Measurements from ENCODE around the gene UPK3BL2. TPM values are rescaled to one million over a fixed set of nuclear protein-coding genes. Genes with fewer than 3 reads are reported as not detected.

The UPK3BL2 gene, protein sequence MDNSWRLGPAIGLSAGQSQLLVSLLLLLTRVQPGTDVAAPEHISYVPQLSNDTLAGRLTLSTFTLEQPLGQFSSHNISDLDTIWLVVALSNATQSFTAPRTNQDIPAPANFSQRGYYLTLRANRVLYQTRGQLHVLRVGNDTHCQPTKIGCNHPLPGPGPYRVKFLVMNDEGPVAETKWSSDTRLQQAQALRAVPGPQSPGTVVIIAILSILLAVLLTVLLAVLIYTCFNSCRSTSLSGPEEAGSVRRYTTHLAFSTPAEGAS
- 1.1 to 3.8 TPM (median 3.1 TPM) in 5 replicates for total RNA-seq (2022; extraction: Qiagen RNA extraction; ENCODE audit: low read depth)

DNA sequence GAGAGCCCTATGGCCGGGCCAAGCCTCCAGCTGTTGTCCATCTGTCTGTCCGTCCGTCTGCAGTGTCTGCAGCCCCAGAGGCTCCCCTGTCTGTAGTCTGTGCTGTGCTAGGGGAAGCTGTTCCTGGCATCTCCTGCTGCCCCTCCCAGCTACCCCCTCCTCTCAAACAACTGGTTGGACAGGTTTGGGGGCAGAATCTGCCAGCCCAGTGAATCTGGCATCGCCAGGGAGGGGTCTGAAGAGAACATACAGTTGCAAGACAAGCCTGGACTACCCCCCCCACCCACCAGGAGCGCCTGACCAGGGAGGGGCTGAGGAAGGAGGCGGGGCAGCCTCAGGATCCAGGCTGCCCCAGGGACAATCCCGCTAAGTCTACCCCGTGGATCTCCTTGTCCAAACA, at the start of gene UPK3BL2:
Gene UPK3BL2 (minus strand): TSS at position 101 of the 400 bp plus-strand sequence. CDS start 60 bp downstream, at position 41.

DNA sequence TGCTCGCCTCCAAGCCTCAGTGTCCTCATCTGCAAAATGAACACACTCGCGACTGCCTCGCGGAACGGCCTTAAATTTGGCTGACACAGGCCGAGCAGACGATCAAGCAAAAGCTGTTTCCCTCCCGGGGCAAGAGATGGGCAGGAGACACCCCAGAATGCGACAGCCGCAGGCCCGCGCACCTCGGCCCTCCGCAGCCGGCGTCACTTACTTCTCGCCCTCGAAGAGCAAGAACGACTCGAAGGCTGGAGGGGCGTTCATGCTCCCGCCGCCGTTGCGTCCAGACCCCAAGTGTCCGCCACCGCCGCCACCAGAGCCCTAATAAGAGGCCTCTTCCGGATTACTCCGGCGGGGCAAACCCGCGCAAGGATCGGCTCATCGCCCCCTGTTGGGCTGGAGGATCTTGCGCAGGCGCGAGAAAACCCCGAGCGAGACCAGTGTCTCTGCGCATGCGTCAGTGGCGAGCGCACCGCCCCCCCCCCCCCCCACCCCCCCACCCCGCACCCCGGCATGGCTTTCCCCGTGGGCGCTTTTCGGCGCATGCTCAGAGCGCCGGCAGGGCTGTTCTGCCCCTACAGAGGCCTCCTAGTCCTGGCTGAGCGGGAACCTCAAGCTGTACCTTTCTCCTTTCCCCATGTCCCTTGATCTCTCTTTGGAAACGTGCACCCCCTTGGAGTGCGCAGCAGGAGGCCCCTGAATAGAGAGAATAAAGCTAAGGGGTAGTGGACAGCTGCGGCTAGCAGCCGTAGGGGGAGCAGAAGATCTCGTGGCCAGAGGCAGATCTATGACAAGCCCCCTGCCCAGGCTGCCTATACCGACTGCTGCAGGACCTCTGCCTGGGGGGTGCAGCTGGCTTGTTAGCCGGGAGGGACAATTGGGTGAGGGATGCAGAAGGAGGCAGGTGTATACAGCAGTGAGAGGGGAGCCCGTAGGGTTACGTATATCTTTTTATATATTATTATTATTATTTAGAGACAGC, 29.1 kb upstream of the UPK3BL2 start, which contains the start of gene POLR2J3:
Gene POLR2J3 (minus strand): TSS at position 323 of the 979 bp plus-strand sequence. CDS start 62 bp downstream, at position 261.

DNA sequence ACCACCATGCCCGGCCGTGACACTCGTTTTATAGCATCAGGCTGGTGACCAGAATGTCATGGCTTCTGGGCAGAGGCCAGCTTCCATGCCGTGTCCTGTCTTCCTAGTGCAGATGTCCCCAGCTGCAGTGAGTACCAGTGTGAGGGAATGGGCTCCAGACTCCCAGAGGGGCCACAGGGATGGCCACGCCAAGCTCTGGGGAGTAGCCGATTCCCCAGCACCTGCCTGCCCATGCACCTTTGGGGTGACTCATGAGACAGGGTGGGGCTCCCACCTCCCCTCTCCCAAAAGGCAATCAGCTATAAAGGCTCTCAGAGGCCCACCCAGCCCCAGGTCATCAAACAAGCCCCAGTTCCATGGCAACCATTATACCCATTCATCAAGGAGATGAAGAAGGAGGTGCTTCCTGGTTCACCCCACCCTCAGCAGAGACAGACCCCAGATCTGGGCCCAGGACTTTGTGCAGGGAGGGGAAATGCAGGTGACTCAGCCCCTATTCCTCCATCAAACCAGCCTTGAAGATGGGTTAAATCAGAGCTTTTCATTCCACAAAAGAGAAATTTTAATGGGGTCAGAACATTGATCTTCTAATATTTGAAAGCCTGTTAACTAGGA, 7.4 kb upstream of the UPK3BL2 start, which contains the start of gene SPDYE2:
Gene SPDYE2 (plus strand): TSS at position 419 of the 615 bp plus-strand sequence. CDS start 2,030 bp downstream, outside the sequence.

DNA sequence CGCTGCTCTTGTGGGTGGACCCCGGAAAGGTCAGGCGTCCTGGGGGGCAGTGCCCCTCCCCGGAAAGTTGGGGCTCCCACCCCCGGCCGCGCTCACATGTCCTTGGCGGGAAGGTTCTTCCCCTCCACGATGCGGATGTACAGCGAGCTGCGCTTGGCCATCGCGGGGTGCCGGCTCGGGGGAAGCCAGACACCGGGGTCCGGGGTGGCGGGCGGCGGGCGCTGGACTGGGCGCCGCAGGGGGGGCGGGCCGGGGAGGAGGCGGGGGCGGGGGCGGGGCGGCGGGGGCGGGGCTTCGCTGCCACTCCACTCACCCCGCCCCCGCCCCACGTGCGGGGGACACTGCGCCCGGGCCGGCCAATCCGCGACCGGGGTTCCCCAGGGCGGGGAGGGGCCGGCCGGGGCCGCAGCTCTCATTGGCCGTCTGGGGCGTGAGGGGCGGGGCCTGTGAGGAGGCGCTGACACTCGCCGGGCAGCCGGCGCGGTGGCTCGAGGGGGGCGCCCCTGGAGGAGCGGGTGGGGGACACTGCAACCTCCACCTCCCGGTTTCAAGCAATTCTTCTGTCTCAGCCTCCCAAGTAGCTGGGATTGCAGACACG, 25.8 kb downstream of the UPK3BL2 start, which contains the start of gene RASA4B:
Gene RASA4B (minus strand): TSS at position 228 of the 598 bp plus-strand sequence. CDS start 67 bp downstream, at position 161.

Other genes with a start within 250 kb of the UPK3BL2 start
- gene SPDYE6, start 187.3 kb downstream of the UPK3BL2 start, total RNA-seq (2022; extraction: Qiagen RNA extraction; ENCODE audit: low read depth): not detected in 5 replicates
- 22.2 to 25.8 TPM (median 24.3 TPM) in 5 replicates for gene PRKRIP1, start 147.3 kb downstream of the UPK3BL2 start, total RNA-seq (2022; extraction: Qiagen RNA extraction; ENCODE audit: low read depth)
- 32.8 to 42.5 TPM (median 36.7 TPM) in 5 replicates for gene ORAI2, start 110.1 kb downstream of the UPK3BL2 start, total RNA-seq (2022; extraction: Qiagen RNA extraction; ENCODE audit: low read depth)
- 11.1 to 12.7 TPM (median 12.3 TPM) in 5 replicates for gene ALKBH4, start 78.8 kb downstream of the UPK3BL2 start, total RNA-seq (2022; extraction: Qiagen RNA extraction; ENCODE audit: low read depth)
- gene LRWD1, start 78.7 kb downstream of the UPK3BL2 start, total RNA-seq (2022; extraction: Qiagen RNA extraction; ENCODE audit: low read depth): 21.3 to 35.3 TPM (median 30.8 TPM) in 5 replicates
- gene POLR2J, start 64.8 kb downstream of the UPK3BL2 start, total RNA-seq (2022; extraction: Qiagen RNA extraction; ENCODE audit: low read depth): 97.2 to 129 TPM (median 106 TPM) in 5 replicates
- 1.4 to 1.9 TPM (median 1.7 TPM) in 5 replicates for gene RASA4B, start 25.9 kb downstream of the UPK3BL2 start, total RNA-seq (2022; extraction: Qiagen RNA extraction; ENCODE audit: low read depth)
- gene SPDYE2, start 7.5 kb upstream of the UPK3BL2 start, total RNA-seq (2022; extraction: Qiagen RNA extraction; ENCODE audit: low read depth): 0.05 TPM in 1 of 5 replicates, not detected in the others
- gene POLR2J3, start 28.9 kb upstream of the UPK3BL2 start, total RNA-seq (2022; extraction: Qiagen RNA extraction; ENCODE audit: low read depth): 17.0 to 40.9 TPM (median 31.8 TPM) in 5 replicates
- gene RASA4, start 73.1 kb upstream of the UPK3BL2 start, total RNA-seq (2022; extraction: Qiagen RNA extraction; ENCODE audit: low read depth): 2.2 to 2.9 TPM (median 2.6 TPM) in 5 replicates
- gene UPK3BL1, start 99.1 kb upstream of the UPK3BL2 start, total RNA-seq (2022; extraction: Qiagen RNA extraction; ENCODE audit: low read depth): 10.2 to 17.4 TPM (median 14.0 TPM) in 5 replicates
- gene SPDYE2B, start 106.6 kb upstream of the UPK3BL2 start, total RNA-seq (2022; extraction: Qiagen RNA extraction; ENCODE audit: low read depth): 0.05 TPM in 1 of 5 replicates, not detected in the others
- 0.25 to 0.69 TPM (median 0.43 TPM) in 5 replicates for gene POLR2J2, start 128.0 kb upstream of the UPK3BL2 start, total RNA-seq (2022; extraction: Qiagen RNA extraction; ENCODE audit: low read depth)
- gene FAM185A, start 205.3 kb upstream of the UPK3BL2 start, total RNA-seq (2022; extraction: Qiagen RNA extraction; ENCODE audit: low read depth): 4.9 to 8.3 TPM (median 7.2 TPM) in 5 replicates

Data from A549 treated with DMSO at 1 μM for 4 hours (cell line).